GM21723 (cell line): ENCODE data around the gene FSIP2.

ENCODE experiments used
- ATAC-seq: cut with Tn5 transposase; IDR thresholded peaks from one replicate; pipeline ENCODE4 v1.9.1; 2021; ENCODE audit warnings: mild to moderate bottlenecking, moderate library complexity; ENCODE audit not compliant: unreplicated experiment

FSIP2 gene

DNA sequence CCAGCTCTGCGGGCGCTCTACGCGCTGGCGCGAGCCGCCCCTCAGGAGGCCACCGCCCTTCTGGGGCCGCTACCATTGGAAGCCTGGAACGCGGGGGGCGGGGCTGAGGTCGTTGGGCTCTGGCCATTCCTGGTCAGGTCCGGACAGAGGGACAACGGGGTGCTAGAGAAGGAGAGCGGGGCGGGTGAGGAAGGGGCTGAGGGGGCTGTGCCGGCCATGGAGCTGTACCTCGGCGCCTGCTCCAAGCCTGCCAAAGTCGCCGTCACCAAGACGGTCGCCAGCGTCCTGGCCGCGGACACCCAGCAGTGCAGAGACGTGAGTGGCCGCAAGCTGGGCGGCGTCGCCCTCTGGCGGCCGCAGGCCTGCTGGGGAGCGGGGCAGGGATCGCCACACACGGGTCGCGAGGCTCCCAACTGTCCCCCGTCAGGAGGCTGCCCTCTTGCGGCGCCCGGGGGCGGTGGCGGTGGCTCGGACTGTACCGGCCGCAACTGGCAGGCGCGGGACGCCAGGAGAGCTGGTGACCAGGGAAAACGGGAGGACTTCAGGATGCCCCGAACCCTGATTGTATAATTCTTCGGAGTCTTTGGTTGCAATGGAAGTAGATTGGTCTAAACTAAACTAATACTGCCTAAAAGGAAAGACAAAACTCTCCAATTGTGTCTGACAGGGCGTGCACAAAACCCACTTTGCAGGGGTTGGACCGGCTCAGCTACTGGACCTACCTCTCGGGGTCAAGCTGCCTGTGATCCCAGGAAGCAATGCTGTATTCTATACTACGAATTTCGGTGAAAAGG lies at the start of gene FSIP2:
TSS of gene FSIP2 (plus strand) at position 126 of the 794 bp plus-strand sequence. CDS start at position 217, 91 bp downstream.
- peak; percentile 95 for ATAC-seq

DNA sequence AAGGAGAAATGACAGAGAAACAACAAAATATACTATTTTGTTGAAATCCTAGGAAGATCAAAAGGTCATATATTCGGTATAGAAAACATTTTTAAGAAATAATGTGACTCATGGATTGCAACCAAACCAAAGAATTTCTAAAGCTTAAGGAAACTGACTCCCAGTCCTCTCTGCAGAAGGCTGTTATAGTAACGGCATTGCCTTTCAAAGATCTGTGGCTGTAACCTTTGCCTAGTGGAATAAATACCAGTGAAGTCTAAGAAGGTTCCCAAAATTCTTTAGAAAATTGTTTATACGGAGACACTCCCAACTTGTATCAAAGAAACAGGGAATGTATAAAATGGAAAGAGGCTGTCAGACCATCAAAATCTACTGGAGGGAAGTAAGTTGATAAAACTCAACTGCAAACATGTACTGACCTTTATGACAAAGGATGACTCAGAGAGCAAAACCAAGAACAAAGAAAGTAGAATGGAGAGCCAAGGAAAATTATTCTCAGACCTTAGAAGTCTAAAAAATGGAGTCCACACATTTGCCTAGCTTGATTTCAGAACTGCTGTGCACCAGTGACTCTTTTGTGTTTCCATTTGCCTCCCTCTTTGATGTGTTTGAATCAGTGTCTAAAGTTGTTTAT lies 48.6 kb upstream of the FSIP2 start:
- ATAC-seq = no peak

DNA sequence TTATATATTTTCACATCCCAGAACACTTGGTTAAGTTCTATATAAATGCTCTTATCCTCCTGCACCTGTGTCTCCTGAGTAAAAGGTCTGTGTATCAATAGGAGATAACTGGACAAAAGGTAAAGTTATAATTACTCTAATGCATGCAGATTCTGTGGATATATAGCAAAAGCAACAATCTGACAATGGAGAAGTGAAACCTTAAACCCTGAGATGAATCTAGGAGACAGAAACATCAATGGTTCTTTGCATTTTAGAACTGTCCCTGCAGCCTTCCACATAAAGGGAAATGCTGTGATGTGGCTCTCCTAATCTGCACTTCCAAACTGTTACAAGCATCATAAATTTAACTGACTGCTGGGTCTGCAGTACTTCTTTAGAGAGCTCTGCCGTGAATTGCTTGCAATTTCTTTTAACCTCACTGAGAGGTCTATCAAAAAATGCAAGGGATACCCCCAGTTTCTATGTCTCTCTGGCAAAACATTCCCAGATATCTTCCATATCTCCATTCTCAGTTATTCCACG lies 42.8 kb upstream of the FSIP2 start:
- no peak for ATAC-seq

GRCh38 chr2:185700883-185701282 lies 37.7 kb upstream of the FSIP2 start:
- ATAC-seq = no peak

GRCh38 chr2:185734658-185735057 lies 3.9 kb upstream of the FSIP2 start:
- ATAC-seq = no peak

GRCh38 chr2:185736210-185736609 lies 2.4 kb upstream of the FSIP2 start:
- no peak for ATAC-seq

DNA sequence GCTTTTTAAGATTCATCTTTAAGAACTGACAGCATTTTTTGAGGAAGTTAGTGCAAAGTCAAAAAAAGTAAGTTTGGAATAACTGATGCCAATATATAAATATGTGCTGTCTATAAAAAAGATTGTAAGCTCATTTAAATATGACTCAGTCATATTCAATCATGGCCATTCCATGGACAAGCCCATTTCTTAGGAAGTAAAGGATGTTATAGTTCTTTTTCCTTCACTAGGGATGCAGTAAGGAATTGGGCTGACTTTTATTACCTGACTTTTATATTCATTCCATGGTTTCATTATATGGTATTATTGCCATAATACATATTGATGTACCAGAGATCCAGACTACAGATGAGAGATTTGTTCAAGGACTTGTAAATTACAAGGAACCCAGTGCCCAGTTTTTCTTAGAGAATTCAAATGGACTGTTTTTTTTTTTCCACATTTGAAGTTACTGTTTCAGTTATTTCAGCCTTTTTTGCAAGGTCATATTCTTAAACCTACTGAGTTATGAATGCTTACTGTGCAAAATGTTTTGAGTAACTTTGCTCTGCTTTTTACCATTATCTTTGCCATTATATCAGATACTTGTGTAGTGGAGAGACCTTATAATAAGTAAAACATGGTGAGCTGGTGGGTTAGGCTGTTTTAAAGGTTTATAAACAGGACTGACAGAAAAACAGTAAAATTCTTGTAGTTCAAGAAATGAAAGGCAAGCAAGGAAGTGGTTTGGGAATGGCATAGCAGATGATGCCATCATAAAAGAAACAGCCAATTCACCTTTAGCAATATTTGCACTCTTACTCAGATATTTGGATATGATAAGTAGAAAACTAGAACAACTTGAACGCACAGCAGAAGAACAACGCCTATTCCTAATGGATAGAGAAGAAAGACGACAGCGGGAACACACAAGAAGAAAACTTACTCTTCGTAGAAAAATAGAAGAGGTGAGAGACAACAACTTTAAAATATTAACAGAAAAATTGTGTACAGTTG lies 7.6 kb downstream of the FSIP2 start:
- no peak for ATAC-seq

- ATAC-seq = no peak
Observed at GRCh38 chr2:185757356-185757755, 18.8 kb downstream of the FSIP2 start.

- ATAC-seq = no peak
Observed at GRCh38 chr2:185771396-185771795, 32.8 kb downstream of the FSIP2 start.

DNA sequence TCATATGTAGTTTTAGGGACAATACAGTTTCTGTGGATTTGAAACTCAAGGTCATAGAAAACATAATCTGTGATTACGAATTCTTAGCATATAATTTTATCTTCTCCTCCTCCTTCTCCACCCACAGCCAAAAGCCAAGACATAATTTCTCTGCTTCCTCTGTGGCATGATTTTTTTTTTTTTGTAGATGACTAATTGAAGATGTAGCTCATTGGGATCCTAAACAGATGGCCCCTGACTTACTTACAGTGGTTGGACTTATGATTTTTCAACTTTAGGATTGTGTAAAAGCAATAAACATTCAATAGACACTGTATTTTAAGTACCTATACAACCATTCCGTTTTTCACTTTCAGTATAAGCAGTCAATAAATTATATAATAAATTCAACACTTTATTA lies 42.3 kb downstream of the FSIP2 start:
- no peak for ATAC-seq

- ATAC-seq = no peak
Observed at GRCh38 chr2:185782223-185782769, 43.7 kb downstream of the FSIP2 start.

DNA sequence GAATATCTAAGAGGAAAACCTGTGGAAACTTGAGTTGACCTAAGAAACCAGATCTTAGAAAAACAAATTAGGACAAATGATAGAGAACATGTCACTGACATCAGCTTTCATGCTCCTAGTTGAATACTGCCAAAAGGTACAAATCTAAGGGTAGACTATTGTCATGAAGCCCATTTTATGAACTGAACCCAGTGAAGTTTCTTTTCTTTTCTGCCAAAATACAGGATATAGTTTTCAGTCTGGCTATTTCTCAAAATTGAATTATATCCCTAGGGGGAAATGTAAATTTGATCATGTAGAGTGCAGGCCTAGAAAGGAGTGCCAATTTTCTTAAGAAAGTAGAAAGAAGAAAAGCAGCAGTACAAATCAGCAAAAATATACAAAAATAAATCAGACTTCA lies 46.6 kb downstream of the FSIP2 start:
- ATAC-seq = no peak

- peak; percentile 88 for ATAC-seq
Observed at GRCh38 chr2:185785851-185786473, 47.4 kb downstream of the FSIP2 start.

GRCh38 chr2:185787227-185788145 lies 48.9 kb downstream of the FSIP2 start:
- no peak for ATAC-seq

- peak; percentile 52 for ATAC-seq
Observed at GRCh38 chr2:185790361-185790760, 51.8 kb downstream of the FSIP2 start.

DNA sequence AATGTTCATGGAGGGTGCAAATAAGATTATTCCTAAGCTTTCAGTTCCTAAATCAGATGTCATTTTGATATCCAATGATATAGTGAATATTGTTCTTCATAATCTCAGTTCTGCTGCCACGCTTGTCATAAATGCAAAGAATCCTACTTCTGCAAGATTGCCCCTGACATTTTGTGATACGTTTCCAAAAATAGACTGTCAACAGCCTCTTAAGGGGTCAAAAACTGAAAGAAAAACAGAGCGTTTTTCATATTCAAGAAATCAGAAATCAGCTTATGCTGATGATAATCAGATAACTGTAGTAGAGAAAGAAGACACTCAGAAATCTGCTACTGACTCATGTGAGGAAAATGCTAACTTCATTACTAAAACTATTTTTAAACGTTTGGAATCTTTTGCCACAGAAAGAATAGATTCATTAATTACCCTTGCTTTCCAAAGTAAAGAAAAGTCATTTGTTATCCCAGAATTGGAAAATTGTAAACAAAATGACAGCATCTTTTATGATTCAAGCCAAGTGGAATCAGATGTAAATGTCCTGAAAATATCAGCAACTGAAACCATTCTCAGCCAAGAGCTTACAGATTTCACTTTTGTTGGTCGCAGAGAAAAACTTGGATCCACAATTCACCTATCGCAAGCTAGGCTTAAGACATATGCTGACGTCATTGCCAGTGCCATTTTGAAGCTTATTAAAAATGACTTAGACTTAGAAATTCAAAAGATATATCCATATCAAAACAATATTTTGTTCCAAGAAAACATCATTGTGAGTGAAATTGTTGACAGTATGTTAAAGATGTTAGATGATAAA lies 55.1 kb downstream of the FSIP2 start:
- ATAC-seq = no peak

- ATAC-seq = peak; percentile 65
Observed at GRCh38 chr2:185796758-185797157, 58.2 kb downstream of the FSIP2 start.

DNA sequence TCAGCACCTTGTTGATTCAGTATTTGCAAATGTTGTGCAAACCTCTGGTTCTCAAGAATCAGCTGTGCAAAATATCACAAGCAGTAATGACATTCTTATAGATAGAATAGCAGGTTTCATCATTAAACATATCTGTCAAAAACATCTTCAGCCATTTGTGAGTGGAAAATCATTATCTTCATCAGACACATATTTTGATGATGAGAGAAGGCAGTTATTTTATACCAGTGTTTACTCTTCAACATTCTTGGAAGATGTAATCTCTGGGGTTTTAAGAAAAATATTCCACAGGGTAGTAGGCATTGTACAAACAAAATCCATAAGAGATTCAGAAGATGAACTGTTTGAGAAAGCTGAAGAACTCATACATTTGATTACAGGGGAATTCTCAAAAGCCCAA lies 64.3 kb downstream of the FSIP2 start:
- ATAC-seq = no peak
